Esophagus (tissue), 2 donors: ENCODE data around the gene TRHDE. TPM values are rescaled to one million over a fixed set of nuclear protein-coding genes. Genes with fewer than 3 reads are reported as not detected.
A peak's percentile ranks its signal among the peaks of the same experiment; 100 is the strongest.

Experiments
- H3K27ac ChIP-seq, 2 donors: one replicate each; pipeline ENCODE4 v1.5.1; 2013; ENCODE audit warnings: low read depth in 2 of 2, mild to moderate bottlenecking in 2 of 2, inconsistent platforms in 1 of 2, low read length in 1 of 2, moderate library complexity in 1 of 2
- H3K27me3 ChIP-seq, 2 donors: one replicate each; pipeline ENCODE4 v1.6.1; 2013; ENCODE audit warnings: low read length in 2 of 2, control low read depth in 1 of 2, mild to moderate bottlenecking in 1 of 2; ENCODE audit not compliant: insufficient read depth in 2 of 2, control insufficient read depth in 1 of 2
- H3K36me3 ChIP-seq, 2 donors: one replicate each; pipeline ENCODE4 v1.6.1; 2013; ENCODE audit warnings: low read length in 1 of 2; ENCODE audit not compliant: control insufficient read depth in 2 of 2, insufficient read depth in 2 of 2
- H3K4me1 ChIP-seq, 2 donors: one replicate each; pipeline ENCODE4 v1.6.1; 2013; ENCODE audit warnings: low read length in 1 of 2; ENCODE audit not compliant: control insufficient read depth in 2 of 2, insufficient read depth in 2 of 2
- H3K4me3 ChIP-seq, 2 donors: one replicate each; pipeline ENCODE4 v1.5.1; 2013; ENCODE audit warnings: low read length in 2 of 2, mild to moderate bottlenecking in 2 of 2, low read depth in 1 of 2, moderate library complexity in 1 of 2
- H3K9me3 ChIP-seq, 2 donors: one replicate each; pipeline ENCODE4 v1.6.1; 2013; ENCODE audit warnings: mild to moderate bottlenecking in 2 of 2, low read depth in 1 of 2, low read length in 1 of 2, moderate library complexity in 1 of 2; ENCODE audit not compliant: control insufficient read depth in 2 of 2, insufficient read depth in 1 of 2
- whole genome bisulfite sequencing, 2 donors: extraction: QIAGEN DNeasy Blood & Tissue Kit; methylation state at CpG; one replicate each; pipeline ENCODE4 v1.1.7; 2013; 5-methylcytosine and 5-hydroxymethylcytosine counted together
- polyA plus RNA-seq, 2 donors: library from polyadenylated mRNA; stranded (reverse); fragments of 200-250 nt; gene quantifications; one replicate each; pipeline ENCODE4 v1.2.3, GENCODE V29; 2013
- donor health status: healthy with polysubstance abuse.
- donor health status: Bipolar disorder and iron deficiency.

The TRHDE gene
- polyA plus RNA-seq, 2 donors: 0.04 TPM

- Histone ChIP-seq H3K9me3 (peaks cover 0 to 8% of the 10 kb centered on the region in 2 donors), H3K36me3 (no peaks in the 10 kb centered on the region), H3K27ac (no peak overlapping the region), H3K4me3 (peak overlapping the region; percentile 47 to 56), H3K4me1 (peaks cover 10 to 13% of the 10 kb centered on the region in 2 donors), H3K27me3 (peaks cover 4 to 15% of the 10 kb centered on the region in 2 donors)
- 1 to 2% methylated on average over 35 of the region's 35 CpGs for WGBS, 2 donors
These were observed 599 bp upstream of the TRHDE start for GRCh38 chr12:72271451-72272090.

DNA sequence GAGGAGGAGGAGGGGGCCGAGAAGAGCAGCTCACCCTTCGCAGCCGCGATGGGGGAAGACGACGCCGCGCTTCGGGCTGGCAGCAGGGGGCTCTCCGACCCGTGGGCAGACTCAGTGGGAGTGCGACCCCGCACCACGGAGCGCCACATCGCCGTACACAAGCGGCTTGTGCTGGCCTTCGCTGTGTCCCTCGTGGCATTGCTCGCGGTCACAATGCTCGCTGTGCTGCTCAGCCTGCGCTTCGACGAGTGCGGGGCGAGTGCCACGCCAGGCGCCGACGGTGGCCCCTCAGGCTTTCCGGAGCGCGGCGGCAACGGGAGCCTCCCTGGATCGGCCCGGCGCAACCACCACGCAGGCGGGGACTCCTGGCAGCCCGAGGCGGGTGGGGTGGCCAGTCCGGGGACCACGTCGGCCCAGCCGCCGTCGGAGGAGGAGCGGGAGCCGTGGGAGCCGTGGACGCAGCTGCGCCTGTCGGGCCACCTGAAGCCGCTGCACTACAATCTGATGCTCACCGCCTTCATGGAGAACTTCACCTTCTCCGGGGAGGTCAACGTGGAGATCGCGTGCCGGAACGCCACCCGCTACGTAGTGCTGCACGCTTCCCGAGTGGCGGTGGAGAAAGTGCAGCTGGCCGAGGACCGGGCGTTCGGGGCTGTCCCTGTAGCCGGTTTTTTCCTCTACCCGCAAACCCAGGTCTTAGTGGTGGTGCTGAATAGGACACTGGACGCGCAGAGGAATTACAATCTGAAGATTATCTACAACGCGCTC is 745 bp downstream of the TRHDE start:
- Histone ChIP-seq H3K36me3 (no peaks in the 10 kb centered on the region), H3K9me3 (peaks cover 0 to 8% of the 10 kb centered on the region in 2 donors), H3K27me3 (peaks cover 4 to 15% of the 10 kb centered on the region in 2 donors), H3K4me3 (peak overlapping the region; percentile 27 to 56), H3K4me1 (peaks cover 10 to 13% of the 10 kb centered on the region in 2 donors), H3K27ac (peak overlapping the region in 1 of 2 donors; percentile 30)
- WGBS, 2 donors: 5 to 6% methylated on average over 75 to 79 of the region's 79 CpGs

- Histone ChIP-seq H3K27ac (peak overlapping the region in 1 of 2 donors; percentile 3), H3K4me1 (peaks cover 10 to 13% of the 10 kb centered on the region in 2 donors), H3K27me3 (peaks cover 4 to 15% of the 10 kb centered on the region in 2 donors), H3K36me3 (no peaks in the 10 kb centered on the region), H3K9me3 (peaks cover 0 to 8% of the 10 kb centered on the region in 2 donors), H3K4me3 (peak overlapping the region; percentile 27 to 56)
- WGBS, 2 donors: 1 to 4% methylated on average over 20 to 24 of the region's 24 CpGs
These were observed 1.3 kb downstream of the TRHDE start for GRCh38 chr12:72273499-72273837.

DNA sequence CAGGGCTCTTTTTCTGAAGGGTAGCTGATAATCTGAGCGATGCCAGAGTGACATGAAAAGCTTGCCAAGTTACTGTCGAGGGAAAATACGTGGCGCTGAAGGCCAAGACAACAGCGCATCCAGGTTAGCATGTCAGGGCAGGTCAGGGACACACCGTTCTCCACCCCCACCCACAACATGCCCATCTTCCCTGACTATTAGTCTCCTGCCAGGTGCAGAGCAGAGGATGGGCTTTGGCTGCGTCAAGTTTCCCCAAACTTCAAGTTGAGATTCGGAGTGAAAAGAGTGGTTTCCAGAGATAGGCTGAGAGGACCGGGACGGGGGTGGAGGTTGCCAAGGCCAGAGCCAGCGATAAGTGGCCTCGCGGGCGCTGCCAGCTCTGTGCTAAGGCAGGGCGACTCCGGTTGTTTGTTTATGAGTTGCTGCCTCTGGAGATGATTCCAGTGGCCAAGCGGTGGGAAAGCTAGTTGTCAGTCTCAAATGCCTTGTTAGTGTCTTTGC is 1.7 kb downstream of the TRHDE start:
- Histone ChIP-seq H3K4me3 (peak overlapping the region; percentile 27 to 56), H3K4me1 (peaks cover 10 to 13% of the 10 kb centered on the region in 2 donors), H3K27me3 (peaks cover 4 to 15% of the 10 kb centered on the region in 2 donors), H3K9me3 (peaks cover 0 to 8% of the 10 kb centered on the region in 2 donors), H3K27ac (no peak overlapping the region), H3K36me3 (no peaks in the 10 kb centered on the region)
- 15 to 16% methylated on average over 17 of the region's 17 CpGs for WGBS, 2 donors

- Histone ChIP-seq H3K27ac (no peak overlapping the region), H3K27me3 (peaks cover 4 to 15% of the 10 kb centered on the region in 2 donors), H3K9me3 (peaks cover 0 to 8% of the 10 kb centered on the region in 2 donors), H3K36me3 (no peaks in the 10 kb centered on the region), H3K4me1 (peaks cover 10 to 13% of the 10 kb centered on the region in 2 donors), H3K4me3 (no peak overlapping the region)
- WGBS, 2 donors: 65 to 71% methylated on average over 1 of the region's 1 CpG
These were observed 2.8 kb downstream of the TRHDE start for GRCh38 chr12:72274931-72275330.

- Histone ChIP-seq H3K27ac (no peak overlapping the region), H3K27me3 (peaks cover 4 to 15% of the 10 kb centered on the region in 2 donors), H3K4me3 (no peak overlapping the region), H3K4me1 (peaks cover 10 to 13% of the 10 kb centered on the region in 2 donors), H3K36me3 (no peaks in the 10 kb centered on the region), H3K9me3 (peaks cover 0 to 8% of the 10 kb centered on the region in 2 donors)
- 72 to 74% methylated on average over 2 of the region's 2 CpGs for WGBS, 2 donors
These were observed 3.4 kb downstream of the TRHDE start for GRCh38 chr12:72275526-72275925.

DNA sequence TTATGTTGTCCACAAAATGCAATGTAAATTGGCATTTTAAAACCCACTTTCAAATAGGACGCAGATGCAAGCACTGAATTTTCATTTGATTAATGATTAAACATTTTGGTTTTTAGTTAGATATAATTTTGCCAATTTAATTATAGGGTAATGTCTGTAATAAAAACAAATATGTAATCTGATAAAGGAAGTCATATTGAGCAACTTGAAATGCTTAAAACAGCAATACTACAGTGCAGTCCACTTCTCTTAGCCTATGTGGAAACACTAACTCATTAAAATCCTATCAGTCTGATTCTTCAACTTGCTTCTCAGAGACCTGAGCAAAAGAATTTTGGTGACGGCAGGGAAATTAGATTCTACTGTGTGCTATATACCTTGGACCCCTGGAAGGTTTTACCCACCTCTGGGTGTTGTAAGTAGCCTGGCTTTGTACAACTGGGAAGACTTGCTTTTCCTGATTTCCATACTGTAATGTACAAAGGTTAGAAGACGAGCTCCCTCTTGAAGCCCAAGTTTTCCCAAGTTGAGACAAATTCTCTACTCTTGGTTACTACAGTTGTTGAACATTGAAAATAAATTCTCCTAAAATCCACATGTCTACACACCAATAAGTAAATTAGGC is 4.1 kb downstream of the TRHDE start:
- WGBS, 2 donors: 50 to 72% methylated on average over 3 of the region's 3 CpGs
- H3K4me1 ChIP-seq: peaks cover 10 to 13% of the 10 kb centered on the region in 2 donors
- no peak overlapping the region for H3K27ac ChIP-seq
- H3K27me3 ChIP-seq: peaks cover 4 to 15% of the 10 kb centered on the region in 2 donors
- H3K4me3 ChIP-seq: no peak overlapping the region
- no peaks in the 10 kb centered on the region for H3K36me3 ChIP-seq
- peaks cover 0 to 8% of the 10 kb centered on the region in 2 donors for H3K9me3 ChIP-seq

GRCh38 chr12:72277415-72277814 is 5.2 kb downstream of the TRHDE start:
- WGBS, 2 donors: 45 to 50% methylated on average over 2 of the region's 2 CpGs
- H3K9me3 ChIP-seq: peaks cover 0 to 8% of the 10 kb centered on the region in 2 donors
- no peaks in the 10 kb centered on the region for H3K36me3 ChIP-seq
- no peak overlapping the region for H3K27ac ChIP-seq
- H3K4me3 ChIP-seq: no peak overlapping the region
- H3K4me1 ChIP-seq: peaks cover 8 to 13% of the 10 kb centered on the region in 2 donors
- peaks cover 4 to 15% of the 10 kb centered on the region in 2 donors for H3K27me3 ChIP-seq

DNA sequence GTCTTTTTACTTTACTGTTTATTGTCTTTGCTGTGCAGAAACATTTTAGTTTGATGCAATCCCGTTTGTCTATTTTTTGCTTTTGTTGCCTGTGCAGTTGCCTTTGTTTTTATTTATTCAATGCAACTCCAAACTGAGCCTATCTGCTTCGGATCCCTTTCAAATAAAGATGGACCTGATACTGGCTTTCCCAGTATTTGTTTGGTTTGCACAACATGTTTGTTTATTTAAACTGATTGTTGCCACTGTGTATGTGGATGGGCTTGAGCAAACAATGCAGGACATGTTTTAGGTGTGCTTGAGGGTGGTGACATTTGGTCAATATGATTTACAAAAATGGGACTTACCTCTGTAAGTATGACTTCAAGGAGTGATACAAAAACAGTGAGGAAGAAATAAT is 6.7 kb downstream of the TRHDE start:
- no peak overlapping the region for H3K4me3 ChIP-seq
- H3K27me3 ChIP-seq: peaks cover 4 to 6% of the 10 kb centered on the region in 2 donors
- 19 to 40% methylated on average over 2 of the region's 2 CpGs for WGBS, 2 donors
- H3K27ac ChIP-seq: no peak overlapping the region
- H3K36me3 ChIP-seq: no peaks in the 10 kb centered on the region
- H3K9me3 ChIP-seq: peaks cover 0 to 2% of the 10 kb centered on the region in 2 donors
- peaks cover 0 to 2% of the 10 kb centered on the region in 2 donors for H3K4me1 ChIP-seq
